Activated T-helper 2 cell treated with anti-CD3 and anti-CD28 coated beads, Interferon-gamma antibody, Interleukin-2, Interleukin-4, amounts not matched to agents 10 μg/mL and 5 μg/mL and 100 μg/mL, durations not matched to agents 14 hours and 24 hours and 36 hours (primary cell): ENCODE results near the gene NKX2-4. TPM values are rescaled to one million over a fixed set of nuclear protein-coding genes. Genes with fewer than 3 reads are reported as not detected.
"Not testable (repeated sequence)": the region's sequence is repeated elsewhere in the genome, so short reads cannot be mapped to it uniquely, and the experiment has no call there.

Experiments used
- DNase-seq: peaks from one replicate; pipeline ENCODE4 v3.0.0; 2021; ENCODE audit warnings: low spot score
- H3K27ac Mint-ChIP-seq: one replicate; pipeline ENCODE4 v1.8.0; 2021; ENCODE audit warnings: mixed read lengths
- H3K27me3 Mint-ChIP-seq: one replicate; pipeline ENCODE4 v1.8.0; 2021; ENCODE audit warnings: low read depth, mixed read lengths
- H3K36me3 Mint-ChIP-seq: one replicate; pipeline ENCODE4 v1.8.0; 2021; ENCODE audit warnings: low read depth, mixed read lengths
- H3K4me1 Mint-ChIP-seq: one replicate; pipeline ENCODE4 v1.8.0; 2021; ENCODE audit warnings: low read depth, mixed read lengths
- H3K4me3 Mint-ChIP-seq: one replicate; pipeline ENCODE4 v1.8.0; 2021; ENCODE audit warnings: low read depth, mild to moderate bottlenecking, moderate library complexity, mixed read lengths
- H3K9me3 Mint-ChIP-seq: one replicate; pipeline ENCODE4 v1.8.0; 2021; ENCODE audit warnings: mixed read lengths
- intact Hi-C: fragments of 100-400 bp; cut with micrococcal nuclease; formaldehyde crosslinking; loops from one replicate; pipeline ENCODE4 v1.15.1; 2023
- total RNA-seq: library from RNA; stranded (reverse); gene quantifications from 2 replicates; pipeline ENCODE4 v1.2.3, GENCODE V29; 2022

Gene NKX2-4
- total RNA-seq = not detected in 2 replicates

DNA sequence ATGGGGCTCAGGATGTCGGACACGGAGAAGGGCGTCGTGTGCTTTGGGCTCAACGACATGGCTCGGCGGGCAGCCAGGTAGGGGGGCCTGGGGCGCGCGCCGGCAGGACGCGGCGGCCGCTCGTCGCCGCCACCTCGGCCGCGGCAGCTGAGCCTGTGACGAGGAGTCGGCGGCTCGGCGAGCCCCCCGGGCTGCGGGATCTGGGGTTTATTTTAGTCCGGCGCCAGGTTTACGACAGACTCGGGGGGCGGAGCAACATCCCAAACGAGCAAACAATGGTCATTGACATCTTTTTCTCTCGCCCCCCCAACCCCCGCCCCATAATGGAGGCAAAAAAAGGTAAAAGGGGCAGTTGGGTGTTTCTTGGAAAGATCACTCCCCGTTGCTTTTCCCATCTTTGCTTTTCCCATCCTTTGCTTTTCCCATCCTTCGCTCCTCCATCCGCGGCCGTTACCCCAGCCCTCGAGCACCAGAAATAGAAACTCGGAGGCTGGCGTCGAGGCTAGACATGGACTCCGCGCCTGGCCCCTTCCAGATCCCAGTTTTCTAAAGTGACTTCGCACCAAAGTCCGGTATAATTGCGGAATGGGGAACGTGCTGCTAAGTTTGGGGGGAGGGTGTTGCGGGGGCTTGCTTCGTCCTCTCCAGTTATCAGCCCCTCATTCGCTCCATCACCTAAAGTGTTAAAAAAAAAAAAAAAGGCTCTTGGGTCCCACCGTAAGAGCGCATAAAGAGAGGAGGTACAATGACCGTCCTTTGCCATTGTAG lies at the start of gene NKX2-4:
Gene NKX2-4 (minus strand): TSS at position 186 of the 768 bp plus-strand sequence. CDS start 127 bp downstream, at position 59.
- Mint-ChIP-seq H3K36me3 (no peaks in the 10 kb centered on the region), H3K4me3 (peak within 1 kb of the TSS; percentile 27), H3K27me3 (peaks cover 74% of the 10 kb centered on the region), H3K4me1 (peaks cover 12% of the 10 kb centered on the region), H3K27ac (no peak within 1 kb of the TSS), H3K9me3 (no peaks in the 10 kb centered on the region)
- no peak for DNase-seq
- intact Hi-C loops = loop anchor here (2.0 to 10.0 kb wide), 3 partner anchors 295 to 1033 kb away; partner anchors contain the start of genes INSM1 and PAX1

- no peaks in the 10 kb centered on the region for H3K36me3 Mint-ChIP-seq
Observed at GRCh38 chr20:21437816-21438215, 40.5 kb upstream of the NKX2-4 start.

DNA sequence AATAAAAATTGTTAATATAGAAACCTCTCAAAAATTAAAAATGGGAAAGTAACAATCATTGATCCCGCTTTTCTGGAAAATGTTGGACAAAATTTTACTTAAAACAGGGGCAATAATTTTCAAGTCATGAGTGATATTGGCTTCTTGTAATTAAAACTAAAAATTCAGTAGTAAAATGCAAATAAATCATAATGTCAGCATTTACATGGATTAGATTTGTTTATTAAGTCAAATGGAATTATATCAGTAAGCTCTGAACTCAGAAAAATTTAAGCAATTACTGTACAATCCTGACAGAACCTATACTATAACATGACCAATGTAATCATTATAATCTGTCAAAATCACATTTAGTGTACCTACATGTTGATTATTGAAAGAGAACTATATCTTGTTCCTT lies 39.9 kb upstream of the NKX2-4 start:
- no peak for DNase-seq
- H3K36me3 Mint-ChIP-seq = no peaks in the 10 kb centered on the region
- intact Hi-C loops = no loop called here
- H3K27ac Mint-ChIP-seq = no peak overlapping the region
- H3K27me3 Mint-ChIP-seq = peaks cover 30% of the 10 kb centered on the region
- H3K4me1 Mint-ChIP-seq = no peaks in the 10 kb centered on the region
- no peaks in the 10 kb centered on the region for H3K9me3 Mint-ChIP-seq
- H3K4me3 Mint-ChIP-seq = no peak overlapping the region

More at GRCh38 chr20:21437816-21438215, 40.5 kb upstream of the NKX2-4 start:
- no peaks in the 10 kb centered on the region for H3K9me3 Mint-ChIP-seq
- no peak overlapping the region for H3K4me3 Mint-ChIP-seq
- H3K27ac Mint-ChIP-seq = no peak overlapping the region
- intact Hi-C loops = no loop called here
- H3K4me1 Mint-ChIP-seq = no peaks in the 10 kb centered on the region
- H3K27me3 Mint-ChIP-seq = peaks cover 30% of the 10 kb centered on the region
- DNase-seq = no peak

- DNase-seq = no peak
- Mint-ChIP-seq H3K27me3 (peaks cover 27% of the 10 kb centered on the region), H3K27ac (no peak overlapping the region), H3K4me1 (no peaks in the 10 kb centered on the region), H3K9me3 (no peaks in the 10 kb centered on the region), H3K36me3 (no peaks in the 10 kb centered on the region), H3K4me3 (no peak overlapping the region)
- intact Hi-C loops = no loop called here
Observed at GRCh38 chr20:21436205-21436604, 38.9 kb upstream of the NKX2-4 start.

DNA sequence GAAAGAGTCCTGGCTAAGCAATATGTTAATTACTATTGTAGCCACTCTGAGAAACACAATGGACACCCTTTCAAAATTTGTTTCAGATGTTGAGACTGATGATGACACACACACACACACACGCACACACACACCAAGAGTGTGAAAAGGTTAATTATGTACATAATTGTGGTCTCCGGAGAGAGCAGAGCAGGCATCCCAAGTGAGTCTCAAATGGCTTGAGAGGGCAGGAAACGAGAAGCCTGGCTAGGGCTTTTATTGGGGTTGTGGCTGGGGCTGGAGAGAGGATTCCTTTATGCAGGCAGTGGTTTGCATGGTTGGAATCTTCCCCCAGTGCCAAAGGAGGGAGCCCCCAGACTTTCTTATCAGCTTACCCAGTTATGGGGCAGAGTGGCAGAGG lies 38.2 kb upstream of the NKX2-4 start:
- no peaks in the 10 kb centered on the region for H3K9me3 Mint-ChIP-seq

GRCh38 chr20:21433329-21433890 lies 36.1 kb upstream of the NKX2-4 start:
- no peak overlapping the region for H3K27ac Mint-ChIP-seq
- H3K27me3 Mint-ChIP-seq = peaks cover 28% of the 10 kb centered on the region
- H3K4me1 Mint-ChIP-seq = no peaks in the 10 kb centered on the region
- H3K9me3 Mint-ChIP-seq = no peaks in the 10 kb centered on the region
- no peaks in the 10 kb centered on the region for H3K36me3 Mint-ChIP-seq
- intact Hi-C loops = no loop called here
- H3K4me3 Mint-ChIP-seq = no peak overlapping the region
- DNase-seq = no peak

More for the DNA sequence above, 38.2 kb upstream of the NKX2-4 start:
- Mint-ChIP-seq H3K4me1 (no peaks in the 10 kb centered on the region), H3K4me3 (no peak overlapping the region), H3K36me3 (no peaks in the 10 kb centered on the region), H3K27me3 (peaks cover 24% of the 10 kb centered on the region), H3K27ac (no peak overlapping the region)
- DNase-seq = no peak
- intact Hi-C loops = no loop called here

DNA sequence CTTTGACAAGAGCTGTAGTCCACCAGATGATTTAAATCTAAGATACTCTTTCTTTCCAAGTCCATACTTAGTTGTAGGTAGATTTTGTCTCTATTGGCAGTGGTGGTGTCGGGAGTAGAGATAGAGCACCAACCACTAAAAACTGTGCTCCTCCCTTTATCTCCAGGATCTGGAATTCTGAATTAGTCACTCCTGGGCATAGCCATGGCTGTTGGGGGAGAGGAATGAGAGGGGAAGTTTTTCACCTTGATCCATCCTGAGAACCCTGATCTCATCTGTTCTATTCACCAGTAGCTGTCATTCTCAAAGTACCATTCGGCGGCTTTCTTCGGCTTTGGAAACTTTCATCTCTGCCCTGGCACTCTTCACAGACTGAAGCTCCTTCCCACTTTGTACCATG lies 35.6 kb upstream of the NKX2-4 start:
- DNase-seq = no peak
- Mint-ChIP-seq H3K27ac (no peak overlapping the region), H3K36me3 (no peaks in the 10 kb centered on the region), H3K4me3 (no peak overlapping the region), H3K27me3 (peaks cover 29% of the 10 kb centered on the region), H3K9me3 (no peaks in the 10 kb centered on the region), H3K4me1 (no peaks in the 10 kb centered on the region)
- intact Hi-C loops = no loop called here

GRCh38 chr20:21430020-21430419 lies 32.7 kb upstream of the NKX2-4 start:
- H3K4me1 Mint-ChIP-seq = no peaks in the 10 kb centered on the region
- H3K27ac Mint-ChIP-seq = no peak overlapping the region
- DNase-seq = no peak
- H3K36me3 Mint-ChIP-seq = no peaks in the 10 kb centered on the region
- intact Hi-C loops = no loop called here
- H3K4me3 Mint-ChIP-seq = no peak overlapping the region
- peaks cover 18% of the 10 kb centered on the region for H3K27me3 Mint-ChIP-seq
- H3K9me3 Mint-ChIP-seq = peaks cover 12% of the 10 kb centered on the region

GRCh38 chr20:21424846-21425245 lies 27.5 kb upstream of the NKX2-4 start:
- Mint-ChIP-seq H3K27me3 (peaks cover 4% of the 10 kb centered on the region), H3K36me3 (no peaks in the 10 kb centered on the region), H3K4me3 (no peak overlapping the region), H3K4me1 (no peaks in the 10 kb centered on the region), H3K27ac (no peak overlapping the region), H3K9me3 (peaks cover 25% of the 10 kb centered on the region)
- no peak for DNase-seq
- intact Hi-C loops = no loop called here

GRCh38 chr20:21423712-21424111 lies 26.4 kb upstream of the NKX2-4 start:
- intact Hi-C loops, DNase-seq, H3K36me3 Mint-ChIP-seq, H3K4me1 Mint-ChIP-seq, H3K27ac Mint-ChIP-seq, H3K4me3 Mint-ChIP-seq, H3K27me3 Mint-ChIP-seq: not testable (repeated sequence)
- peaks cover 25% of the 10 kb centered on the region for H3K9me3 Mint-ChIP-seq

- Mint-ChIP-seq H3K4me3 (no peak overlapping the region), H3K27ac (no peak overlapping the region), H3K27me3 (peaks cover 5% of the 10 kb centered on the region), H3K4me1 (no peaks in the 10 kb centered on the region), H3K36me3 (no peaks in the 10 kb centered on the region), H3K9me3 (peaks cover 25% of the 10 kb centered on the region)
- intact Hi-C loops = no loop called here
- no peak for DNase-seq
Observed at GRCh38 chr20:21421601-21422236, 24.4 kb upstream of the NKX2-4 start.

- H3K27ac Mint-ChIP-seq, H3K4me1 Mint-ChIP-seq, H3K9me3 Mint-ChIP-seq, DNase-seq, intact Hi-C loops, H3K4me3 Mint-ChIP-seq, H3K36me3 Mint-ChIP-seq: not testable (repeated sequence)
- peaks cover 19% of the 10 kb centered on the region for H3K27me3 Mint-ChIP-seq
Observed at GRCh38 chr20:21419147-21419546, 21.8 kb upstream of the NKX2-4 start.

DNA sequence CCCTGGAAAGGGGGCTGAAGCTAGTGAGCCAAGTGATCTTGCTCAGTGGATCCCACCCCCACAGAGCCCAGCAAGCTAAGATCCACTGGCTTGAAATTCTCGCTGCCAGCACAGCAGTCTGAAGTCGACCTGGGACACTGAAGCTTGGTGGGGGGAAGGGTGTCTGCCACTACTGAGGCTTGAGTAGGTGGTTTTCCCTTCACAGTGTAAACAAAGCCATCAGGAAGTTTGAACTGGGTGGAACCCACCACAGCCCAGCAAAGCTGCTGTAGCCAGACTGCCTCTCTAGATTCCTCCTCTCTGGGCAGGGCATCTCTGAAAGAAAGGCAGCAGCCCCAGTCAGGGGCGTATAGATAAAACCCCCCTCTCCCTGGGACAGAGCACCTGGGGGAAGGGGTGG lies 16.7 kb upstream of the NKX2-4 start:
- H3K9me3 Mint-ChIP-seq, H3K4me3 Mint-ChIP-seq, DNase-seq, H3K27ac Mint-ChIP-seq, H3K36me3 Mint-ChIP-seq, intact Hi-C loops, H3K4me1 Mint-ChIP-seq: not testable (repeated sequence)
- peaks cover 38% of the 10 kb centered on the region for H3K27me3 Mint-ChIP-seq
